T-helper 2 cell (primary cell): ENCODE results near the gene TEX12.
"Not testable (repeated sequence)": the region's sequence is repeated elsewhere in the genome, so short reads cannot be mapped to it uniquely, and the experiment has no call there.

Source experiments
- DNase-seq, 5 experiments: peaks; one replicate each; pipeline versions ENCODE4 v3.0.0 to v3.0.0-alpha.2; 2012 to 2022

The TEX12 gene

GRCh38 chr11:112165049-112165448, 2.1 kb upstream of the TEX12 start:
- DNase-seq = no peak

- DNase-seq = no peak
Measured at GRCh38 chr11:112166562-112166961, 610 bp upstream of the TEX12 start.

- DNase-seq = no peak
Measured at GRCh38 chr11:112172362-112172994, 5.3 kb downstream of the TEX12 start.

GRCh38 chr11:112173152-112173551, 6.0 kb downstream of the TEX12 start:
- no peak for DNase-seq

- peak in 2 of 5 experiments; percentile 7 to 27 for DNase-seq
Measured at GRCh38 chr11:112174789-112175598, 7.8 kb downstream of the TEX12 start, which contains the start of gene BCO2. BCO2 (plus strand) TSS chr11:112175512; CDS start chr11:112175602, 90 bp downstream.

GRCh38 chr11:112175599-112175952, 8.4 kb downstream of the TEX12 start:
- DNase-seq = no peak

- no peak for DNase-seq
Measured at GRCh38 chr11:112176077-112176476, 8.9 kb downstream of the TEX12 start.

GRCh38 chr11:112177589-112177988, 10.4 kb downstream of the TEX12 start:
- no peak for DNase-seq

GRCh38 chr11:112178428-112178827, 11.3 kb downstream of the TEX12 start:
- DNase-seq = no peak

- DNase-seq = no peak
Measured at GRCh38 chr11:112178936-112179335, 11.8 kb downstream of the TEX12 start.

- no peak for DNase-seq
Measured at GRCh38 chr11:112179601-112180000, 12.4 kb downstream of the TEX12 start.

GRCh38 chr11:112182867-112183266, 15.7 kb downstream of the TEX12 start:
- DNase-seq = no peak

GRCh38 chr11:112185883-112186282, 18.7 kb downstream of the TEX12 start:
- DNase-seq = no peak

GRCh38 chr11:112186304-112186703, 19.1 kb downstream of the TEX12 start:
- no peak for DNase-seq

GRCh38 chr11:112195113-112195512, 27.9 kb downstream of the TEX12 start:
- not testable (repeated sequence) for DNase-seq

GRCh38 chr11:112195951-112196351, 28.8 kb downstream of the TEX12 start:
- no peak for DNase-seq

GRCh38 chr11:112196519-112197087, 29.4 kb downstream of the TEX12 start:
- DNase-seq = no peak

GRCh38 chr11:112199101-112199500, 31.9 kb downstream of the TEX12 start:
- DNase-seq = not testable (repeated sequence)

- DNase-seq = no peak
Measured at GRCh38 chr11:112200252-112200651, 33.1 kb downstream of the TEX12 start.

GRCh38 chr11:112206071-112206470, 38.9 kb downstream of the TEX12 start:
- no peak for DNase-seq

- DNase-seq = no peak
Measured at GRCh38 chr11:112210890-112211289, 43.7 kb downstream of the TEX12 start.

GRCh38 chr11:112211536-112211935, 44.4 kb downstream of the TEX12 start:
- peak in 1 of 5 experiments; percentile 35 for DNase-seq

GRCh38 chr11:112212290-112212689, 45.1 kb downstream of the TEX12 start:
- DNase-seq = no peak

- no peak for DNase-seq
Measured at GRCh38 chr11:112212710-112213109, 45.5 kb downstream of the TEX12 start.
